Prostate gland (tissue), 2 donors: ENCODE data around the gene FAM24B. TPM values are rescaled to one million over a fixed set of nuclear protein-coding genes. Genes with fewer than 3 reads are reported as not detected.

Source experiments
- DNase-seq: peaks from one replicate; pipeline ENCODE4 v3.0.0-alpha.2; 2019; ENCODE audit warnings: low spot score
- H3K27ac ChIP-seq, 2 donors: fragments of 200-600 bp; sonication (generic); 2 replicates each; pipeline ENCODE4 v1.5.1; 2017 to 2019
- H3K27me3 ChIP-seq: fragments of 200-600 bp; sonication (generic); replicated peaks from 2 replicates; pipeline ENCODE4 v1.5.1; 2019; ENCODE audit not compliant: insufficient read depth
- H3K36me3 ChIP-seq, 2 donors: fragments of 200-600 bp; sonication (generic); 1 replicate in 1 of 2; 2 replicates in 1 of 2; pipeline versions ENCODE4 v1.5.1 to v1.8.1; 2017 to 2019
- H3K4me1 ChIP-seq: fragments of 200-600 bp; sonication (generic); replicated peaks from 2 replicates; pipeline ENCODE4 v1.5.1; 2019
- H3K4me3 ChIP-seq, 2 donors: fragments of 200-600 bp; sonication (generic); 2 replicates each; pipeline ENCODE4 v1.5.1; 2017 to 2019
- H3K9me3 ChIP-seq: fragments of 200-600 bp; sonication (generic); 2 replicates; pipeline ENCODE4 v1.5.1; 2017
- CTCF ChIP-seq, 4 experiments: fragments of 200-600 bp in 2 of 4; fragments of 450-650 bp in 2 of 4; sonication (generic) in 2 of 4; IDR thresholded peaks; 1 replicate in 3 of 4; 2 replicates in 1 of 4; pipeline ENCODE4 v1.5.1; 2016 to 2019; ENCODE audit warnings: antibody characterized with exemption in 4 of 4, mild to moderate bottlenecking in 2 of 4, moderate library complexity in 2 of 4
- POLR2A ChIP-seq: fragments of 450-650 bp; IDR thresholded peaks from one replicate; pipeline ENCODE4 v1.6.1; 2016; ENCODE audit warnings: antibody characterized with exemption, mild to moderate bottlenecking
- POLR2AphosphoS5 ChIP-seq: sonication (generic); formaldehyde crosslinking; IDR thresholded peaks from one replicate; pipeline ENCODE4 v1.6.1; 2017; ENCODE audit warnings: antibody characterized with exemption
- WGBS: methylation state at CpG from one replicate; pipeline ENCODE4 v1.1.5; 2018; 5-methylcytosine and 5-hydroxymethylcytosine counted together
- intact Hi-C: fragments of 100-400 bp; cut with DNase I; formaldehyde crosslinking; loops from one replicate; pipeline ENCODE4 v1.14.2; 2022
- total RNA-seq, 2 donors: library from RNA; depleted of rRNA; stranded (reverse); fragments of >200 nt; gene quantifications; one replicate each; pipeline ENCODE4 v1.1.0, GENCODE V29; 2016

Gene FAM24B
- total RNA-seq, 2 donors from 2014 or later: 5.7 to 5.9 TPM

DNA sequence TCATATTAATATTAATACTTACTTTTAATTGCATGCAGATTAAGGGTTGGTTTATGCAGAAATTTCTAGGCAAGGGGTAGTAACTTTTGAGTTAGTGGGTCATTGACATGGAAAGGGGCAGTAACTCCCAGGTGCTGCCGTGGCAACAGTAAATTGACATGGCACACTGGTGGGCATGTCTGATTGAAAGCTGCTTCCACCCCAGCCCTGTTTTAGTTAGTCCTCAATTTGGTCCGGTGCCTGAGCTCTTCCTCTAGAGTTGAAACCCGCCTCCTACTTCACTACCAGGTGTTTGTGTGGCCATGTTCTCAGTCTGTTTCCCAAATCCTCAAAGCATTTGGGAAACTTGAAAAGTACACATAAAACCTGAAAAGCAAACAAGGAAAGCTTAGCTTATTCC lies 52.1 kb downstream of the FAM24B start:
- no peak for TF ChIP-seq CTCF (IDR thresholded peaks at IDR 0.05)
- no peak for TF ChIP-seq POLR2A
- TF ChIP-seq POLR2AphosphoS5: no peak
- Histone ChIP-seq H3K27ac (no peak overlapping the region), H3K4me1 (no peaks in the 10 kb centered on the region), H3K27me3 (no peaks in the 10 kb centered on the region), H3K36me3 (no peaks in the 10 kb centered on the region), H3K9me3 (no peaks in the 10 kb centered on the region), H3K4me3 (no peak overlapping the region)
- intact Hi-C loops: no loop called here
- WGBS: 94% methylated on average over 3 of the region's 3 CpGs
- no peak for DNase-seq

- no peaks in the 10 kb centered on the region for H3K4me1 ChIP-seq
- DNase-seq: no peak
- no peaks in the 10 kb centered on the region for H3K36me3 ChIP-seq
- intact Hi-C loops: no loop called here
- 88% methylated on average over 11 of the region's 11 CpGs for WGBS
- H3K27me3 ChIP-seq: peaks cover 5% of the 10 kb centered on the region
- no peak overlapping the region for H3K4me3 ChIP-seq
- H3K9me3 ChIP-seq: no peaks in the 10 kb centered on the region
- TF ChIP-seq POLR2AphosphoS5 (no peak), POLR2A (no peak), CTCF (IDR thresholded peaks at IDR 0.05) (no peak)
- H3K27ac ChIP-seq: no peak overlapping the region
These were observed 56.2 kb downstream of the FAM24B start for GRCh38 chr10:122822973-122823690.

- 71% methylated on average over 3 of the region's 3 CpGs for WGBS
- TF ChIP-seq CTCF (IDR thresholded peaks at IDR 0.05) (no peak), POLR2AphosphoS5 (no peak), POLR2A (no peak)
- no peaks in the 10 kb centered on the region for H3K4me1 ChIP-seq
- H3K27me3 ChIP-seq: peaks cover 5% of the 10 kb centered on the region
- intact Hi-C loops: no loop called here
- DNase-seq: no peak
- no peaks in the 10 kb centered on the region for H3K9me3 ChIP-seq
- H3K4me3 ChIP-seq: no peak overlapping the region
- no peak overlapping the region for H3K27ac ChIP-seq
- no peaks in the 10 kb centered on the region for H3K36me3 ChIP-seq
These were observed 57.6 kb downstream of the FAM24B start for GRCh38 chr10:122821808-122822207.

- no peaks in the 10 kb centered on the region for H3K9me3 ChIP-seq
These were observed 63.9 kb downstream of the FAM24B start for GRCh38 chr10:122815458-122815857.

More at GRCh38 chr10:122815458-122815857, 63.9 kb downstream of the FAM24B start:
- no peak for TF ChIP-seq CTCF (IDR thresholded peaks at IDR 0.05)
- no peak for TF ChIP-seq POLR2A
- TF ChIP-seq POLR2AphosphoS5: no peak
- H3K4me1 ChIP-seq: no peaks in the 10 kb centered on the region
- intact Hi-C loops: no loop called here
- H3K27me3 ChIP-seq: peaks cover 3% of the 10 kb centered on the region
- DNase-seq: no peak
- H3K27ac ChIP-seq: no peak overlapping the region
- H3K36me3 ChIP-seq: no peaks in the 10 kb centered on the region
- no peak overlapping the region for H3K4me3 ChIP-seq
- 70% methylated on average over 5 of the region's 5 CpGs for WGBS
